HCT116 (cell line): Measurements from ENCODE around the gene FRS2. TPM values are rescaled to one million over a fixed set of nuclear protein-coding genes. Genes with fewer than 3 reads are reported as not detected.

Experiments used
- ATAC-seq: fragments of 200-7000 bp; cut with Tn5 transposase; 2 replicates; pipeline ENCODE4 v1.9.1; 2020; ENCODE audit warnings: mild to moderate bottlenecking, moderate library complexity
- BruUV-seq: library from RNA; stranded (reverse); fragments of 400-500 nt; replicated peaks from 2 replicates; lab custom pipeline; 2021; lab: Mats Ljungman, UMichigan
- CTCF ChIA-PET: fragments of 300-600 bp; sonication (Branson Sonifier 250); formaldehyde crosslinking; loops from one replicate; lab custom pipeline; 2021; ENCODE audit warnings: antibody characterized with exemption; lab: Charles Lee
- POLR2A ChIA-PET: fragments of 300-600, 350-600 bp; sonication (Branson Sonifier 250); formaldehyde crosslinking; loops from one replicate; lab custom pipeline; 2021; ENCODE audit warnings: antibody characterized with exemption; lab: Charles Lee
- RAD21 ChIA-PET, 2 experiments: fragments of 300-600 bp; sonication (Branson Sonifier 250); formaldehyde crosslinking; loops; one replicate each; lab custom pipeline; 2023; ENCODE audit warnings: low total read pairs in 2 of 2; ENCODE audit not compliant: uncharacterized antibody in 2 of 2, unreplicated experiment in 2 of 2, low non-redundant PET in 1 of 2; lab: Charles Lee
- DNase-seq: peaks from one replicate; pipeline ENCODE4 v3.0.0-alpha.2; 2010; ENCODE audit warnings: low read depth, low spot score
- H2AFZ ChIP-seq: fragments of 200-600 bp; shearing (Covaris generic), sonication (generic); 2 replicates; pipeline ENCODE4 v1.6.1; 2017; ENCODE audit warnings: low read depth, mixed run types, mixed read lengths, antibody characterized with exemption, low read length; ENCODE audit not compliant: poor library complexity, severe bottlenecking
- H3K27ac ChIP-seq: 2 replicates; pipeline ENCODE4 v1.5.1; 2012; ENCODE audit warnings: low read depth, low read length
- H3K27me3 ChIP-seq: fragments of 200-600 bp; sonication (generic); 2 replicates; pipeline ENCODE4 v1.6.1; 2016; ENCODE audit warnings: mixed run types, low read length, mixed read lengths; ENCODE audit not compliant: insufficient read depth
- H3K36me3 ChIP-seq, 2 experiments: fragments of 200-500 bp in 1 of 2; fragments of 200-600 bp in 1 of 2; sonication (Bioruptor generic) in 1 of 2; sonication (generic) in 1 of 2; 2 replicates each; pipeline versions ENCODE4 v1.5.1 to v1.6.1; 2014 to 2016; ENCODE audit warnings: low read length in 2 of 2, inconsistent platforms in 1 of 2, mixed read lengths in 1 of 2, mixed run types in 1 of 2; ENCODE audit not compliant: insufficient read depth in 2 of 2, control insufficient read depth in 1 of 2
- H3K4me1 ChIP-seq, 2 experiments: fragments of 200-600 bp in 1 of 2; sonication (generic) in 1 of 2; 2 replicates each; pipeline versions ENCODE4 v1.5.1 to v1.6.1; 2012 to 2017; ENCODE audit warnings: low read length in 2 of 2, inconsistent platforms in 1 of 2, mild to moderate bottlenecking in 1 of 2, mixed read lengths in 1 of 2, mixed run types in 1 of 2, moderate library complexity in 1 of 2; ENCODE audit not compliant: insufficient read depth in 2 of 2, control insufficient read depth in 1 of 2
- H3K4me2 ChIP-seq: fragments of 200-600 bp; sonication (generic); 2 replicates; pipeline ENCODE4 v1.6.1; 2017; ENCODE audit warnings: mixed run types, low read length, mixed read lengths
- H3K4me3 ChIP-seq, 2 experiments: fragments of 200-600 bp in 1 of 2; sonication (generic) in 1 of 2; replicated peaks in 1 of 2; 2 replicates each; pipeline ENCODE4 v1.5.1; 2011 to 2016; ENCODE audit warnings: low read length in 2 of 2, control low read depth in 1 of 2, low read depth in 1 of 2, mild to moderate bottlenecking in 1 of 2, mixed read lengths in 1 of 2, mixed run types in 1 of 2
- H3K79me2 ChIP-seq: fragments of 200-600 bp; sonication (generic); 2 replicates; pipeline ENCODE4 v1.6.1; 2017; ENCODE audit warnings: mild to moderate bottlenecking, mixed run types, low read length, moderate library complexity, mixed read lengths; ENCODE audit not compliant: insufficient read depth
- H3K9ac ChIP-seq: fragments of 200-600 bp; sonication (generic); 2 replicates; pipeline ENCODE4 v1.6.1; 2016; ENCODE audit warnings: low read length, mixed read lengths
- H3K9me2 ChIP-seq: fragments of 200-600 bp; sonication (generic), shearing (Covaris generic); 2 replicates; pipeline ENCODE4 v1.6.1; 2017; ENCODE audit warnings: mixed run types, mild to moderate bottlenecking, moderate library complexity; ENCODE audit not compliant: insufficient read depth
- H3K9me3 ChIP-seq, 2 experiments: fragments of 200-500 bp in 1 of 2; fragments of 200-600 bp in 1 of 2; sonication (Bioruptor generic) in 1 of 2; sonication (generic) in 1 of 2; 2 replicates each; pipeline ENCODE4 v1.6.1; 2014 to 2017; ENCODE audit warnings: low read length in 2 of 2, mixed read lengths in 2 of 2, inconsistent platforms in 1 of 2, low read depth in 1 of 2, mild to moderate bottlenecking in 1 of 2, mixed run types in 1 of 2, moderate library complexity in 1 of 2; ENCODE audit not compliant: control insufficient read depth in 1 of 2, insufficient read depth in 1 of 2
- H4K20me1 ChIP-seq: fragments of 200-600 bp; sonication (generic), shearing (Covaris generic); 2 replicates; pipeline ENCODE4 v1.6.1; 2017; ENCODE audit warnings: mixed run types, mild to moderate bottlenecking, moderate library complexity; ENCODE audit not compliant: insufficient read depth
- CEBPB ChIP-seq: IDR thresholded peaks from 2 replicates; pipeline ENCODE4 v1.6.1; 2012; ENCODE audit warnings: low read depth
- POLR2AphosphoS5 ChIP-seq: IDR thresholded peaks from 2 replicates; pipeline ENCODE4 v1.6.1; 2011; ENCODE audit warnings: mild to moderate bottlenecking, low read depth, low read length, moderate library complexity
- SIN3A ChIP-seq: IDR thresholded peaks from 2 replicates; pipeline ENCODE4 v1.6.1; 2012; ENCODE audit warnings: low read depth
- SP1 ChIP-seq: IDR thresholded peaks from 2 replicates; pipeline ENCODE4 v1.6.1; 2012; ENCODE audit warnings: low read depth
- YY1 ChIP-seq: IDR thresholded peaks from 2 replicates; pipeline ENCODE4 v1.6.1; 2011; ENCODE audit warnings: low read length, low read depth, moderate library complexity, mild to moderate bottlenecking; ENCODE audit not compliant: insufficient replicate concordance; ENCODE audit errors: extremely low read depth
- ZFX ChIP-seq: fragments of 450-650 bp; IDR thresholded peaks from 2 replicates; pipeline ENCODE4 v1.6.1; 2017
- intact Hi-C: fragments of 100-400 bp; cut with micrococcal nuclease; formaldehyde crosslinking; loops from 2 replicates; pipeline ENCODE4 v1.10.0; 2022
- total RNA-seq: library from RNA; stranded (reverse); gene quantifications from one replicate; pipeline ENCODE4 v1.2.1, GENCODE V29; 2021; ENCODE audit not compliant: unreplicated experiment
- TF ChIP-seq, protein P1 (sequence below): IDR thresholded peaks from 2 replicates; pipeline ENCODE4 v1.6.1; 2012; ENCODE audit warnings: low read depth

The FRS2 gene
- total RNA-seq, 1 experiment from 2014 or later, result 14.7 TPM

DNA sequence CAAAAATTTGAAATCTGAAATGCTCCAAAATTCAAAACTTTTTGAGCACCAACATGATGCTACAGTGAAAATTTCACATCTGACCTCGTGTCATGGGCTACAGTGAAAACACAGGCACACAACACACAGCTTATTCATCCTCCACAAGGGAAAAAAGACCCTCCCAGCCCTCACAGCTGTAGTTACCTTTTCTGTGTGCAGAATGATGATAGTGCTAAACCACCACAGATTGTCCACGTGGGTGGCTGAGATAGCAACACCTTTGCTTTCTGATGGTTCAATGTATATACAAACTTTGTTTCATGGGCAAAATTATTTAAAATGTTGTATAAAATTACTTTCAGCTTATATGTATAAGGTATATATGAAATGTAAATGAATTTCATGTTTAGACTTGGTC is 46.8 kb downstream of the FRS2 start:
- Histone ChIP-seq H3K79me2 (peaks cover 96% of the 10 kb centered on the region), H3K9me3 (no peaks in the 10 kb centered on the region), H3K27ac (no peak overlapping the region), H3K4me1 (no peaks in the 10 kb centered on the region), H2AFZ (no peak overlapping the region), H3K4me2 (no peak overlapping the region), H3K4me3 (no peak overlapping the region), H3K36me3 (0 out of 4 replicates have a peak, but pooled peaks cover 0 to 3% of the 10 kb centered on the region in 2 experiments), H3K27me3 (no peaks in the 10 kb centered on the region)
- ChIA-PET POLR2A (no interaction called here), CTCF (interaction anchor here (0.7 kb wide), 1 partner anchor 54 kb away, joined by 3 read pairs; no protein-coding TSS in a partner anchor)
- no peak for DNase-seq
- TF ChIP-seq SP1, result no peak
- no peak for TF ChIP-seq ZFX
- TF ChIP-seq YY1, result no peak
- no peak for TF ChIP-seq CEBPB
- TF ChIP-seq, protein P1, sequence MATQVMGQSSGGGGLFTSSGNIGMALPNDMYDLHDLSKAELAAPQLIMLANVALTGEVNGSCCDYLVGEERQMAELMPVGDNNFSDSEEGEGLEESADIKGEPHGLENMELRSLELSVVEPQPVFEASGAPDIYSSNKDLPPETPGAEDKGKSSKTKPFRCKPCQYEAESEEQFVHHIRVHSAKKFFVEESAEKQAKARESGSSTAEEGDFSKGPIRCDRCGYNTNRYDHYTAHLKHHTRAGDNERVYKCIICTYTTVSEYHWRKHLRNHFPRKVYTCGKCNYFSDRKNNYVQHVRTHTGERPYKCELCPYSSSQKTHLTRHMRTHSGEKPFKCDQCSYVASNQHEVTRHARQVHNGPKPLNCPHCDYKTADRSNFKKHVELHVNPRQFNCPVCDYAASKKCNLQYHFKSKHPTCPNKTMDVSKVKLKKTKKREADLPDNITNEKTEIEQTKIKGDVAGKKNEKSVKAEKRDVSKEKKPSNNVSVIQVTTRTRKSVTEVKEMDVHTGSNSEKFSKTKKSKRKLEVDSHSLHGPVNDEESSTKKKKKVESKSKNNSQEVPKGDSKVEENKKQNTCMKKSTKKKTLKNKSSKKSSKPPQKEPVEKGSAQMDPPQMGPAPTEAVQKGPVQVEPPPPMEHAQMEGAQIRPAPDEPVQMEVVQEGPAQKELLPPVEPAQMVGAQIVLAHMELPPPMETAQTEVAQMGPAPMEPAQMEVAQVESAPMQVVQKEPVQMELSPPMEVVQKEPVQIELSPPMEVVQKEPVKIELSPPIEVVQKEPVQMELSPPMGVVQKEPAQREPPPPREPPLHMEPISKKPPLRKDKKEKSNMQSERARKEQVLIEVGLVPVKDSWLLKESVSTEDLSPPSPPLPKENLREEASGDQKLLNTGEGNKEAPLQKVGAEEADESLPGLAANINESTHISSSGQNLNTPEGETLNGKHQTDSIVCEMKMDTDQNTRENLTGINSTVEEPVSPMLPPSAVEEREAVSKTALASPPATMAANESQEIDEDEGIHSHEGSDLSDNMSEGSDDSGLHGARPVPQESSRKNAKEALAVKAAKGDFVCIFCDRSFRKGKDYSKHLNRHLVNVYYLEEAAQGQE, result no peak
- no peak for TF ChIP-seq SIN3A
- TF ChIP-seq POLR2AphosphoS5, result no peak
- TF ChIP-seq, all 23 proteins: peak for 0
- no peak overlapping the region for H3K9ac ChIP-seq
- RAD21 ChIA-PET, result no interaction called here
- H3K9me2 ChIP-seq, result no peaks in the 10 kb centered on the region
- BruUV-seq, result no TSS peak
- ATAC-seq, result no peak
- intact Hi-C loops, result no loop called here
- H4K20me1 ChIP-seq, result 0 out of 2 replicates have a peak, but pooled peaks cover 10% of the 10 kb centered on the region
